TTC549 (cell line): ENCODE measurements around the gene TAS2R30.

Experiments
- FAIRE-seq: peaks from 2 replicates; lab custom pipeline; 2012; peaks lifted over from hg19 to GRCh38; lab: Jason Lieb, UNC

Gene TAS2R30, protein sequence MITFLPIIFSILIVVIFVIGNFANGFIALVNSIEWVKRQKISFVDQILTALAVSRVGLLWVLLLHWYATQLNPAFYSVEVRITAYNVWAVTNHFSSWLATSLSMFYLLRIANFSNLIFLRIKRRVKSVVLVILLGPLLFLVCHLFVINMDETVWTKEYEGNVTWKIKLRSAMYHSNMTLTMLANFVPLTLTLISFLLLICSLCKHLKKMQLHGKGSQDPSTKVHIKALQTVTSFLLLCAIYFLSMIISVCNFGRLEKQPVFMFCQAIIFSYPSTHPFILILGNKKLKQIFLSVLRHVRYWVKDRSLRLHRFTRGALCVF

DNA sequence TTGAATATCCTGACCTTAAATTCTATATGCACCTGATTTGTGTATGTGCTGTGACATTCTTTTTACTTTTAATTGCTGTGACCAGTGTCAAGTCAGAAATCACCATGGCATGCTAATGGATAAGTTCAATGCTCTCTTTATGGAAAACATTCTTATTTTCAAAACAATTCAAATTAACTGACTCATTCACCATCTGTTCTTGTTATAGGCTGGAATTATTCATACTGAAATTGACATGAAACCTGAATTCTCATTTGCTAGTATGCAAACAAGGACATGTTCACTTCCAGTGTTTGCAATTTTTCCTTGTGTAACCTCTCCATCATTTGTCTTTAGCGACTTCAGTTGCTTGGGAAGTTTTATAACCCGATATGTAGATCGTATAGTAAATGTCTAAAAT lies at the start of gene TAS2R30:
Gene TAS2R30, minus strand, starts transcription at position 340 of the 400 bp plus-strand sequence. CDS start 400 bp downstream, outside the sequence.
- FAIRE-seq, result no peak

DNA sequence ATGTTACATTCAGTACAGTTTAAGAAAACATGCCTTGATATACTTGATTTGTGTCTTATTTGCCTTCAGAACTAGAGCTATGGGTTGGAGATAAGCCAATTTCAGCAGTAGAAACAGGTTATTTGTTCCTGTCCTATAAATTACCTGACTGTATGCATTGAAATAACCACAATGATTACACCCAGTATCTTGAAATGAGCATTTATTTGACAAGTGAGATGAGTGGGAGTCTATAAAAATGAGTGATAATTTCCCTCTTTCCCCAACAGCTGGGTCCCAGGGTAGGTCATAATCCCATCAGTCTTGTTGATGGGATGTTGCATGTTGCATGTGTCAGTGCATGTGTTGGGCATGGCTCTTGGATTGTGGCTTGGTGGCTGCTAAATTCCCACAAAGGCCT lies 48.6 kb upstream of the TAS2R30 start:
- FAIRE-seq, result no peak

DNA sequence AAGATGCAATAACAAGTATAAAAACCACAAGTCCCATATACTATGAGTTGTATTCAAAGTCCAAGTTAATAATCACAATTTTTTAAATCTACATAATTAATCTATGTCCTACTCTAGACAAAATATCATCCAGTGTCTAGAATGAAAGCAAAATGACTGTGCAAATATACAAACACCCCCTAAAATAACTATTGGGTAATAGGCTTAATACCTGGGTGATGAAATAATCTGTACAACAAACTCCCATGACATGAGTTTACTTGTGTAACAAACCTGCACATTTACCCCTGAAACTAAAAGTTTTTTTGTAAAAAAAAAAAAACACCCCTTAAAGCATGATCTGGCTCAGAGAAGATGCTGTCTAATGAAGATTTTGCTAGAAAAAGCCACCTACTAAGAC lies 48.1 kb upstream of the TAS2R30 start:
- FAIRE-seq, result no peak

DNA sequence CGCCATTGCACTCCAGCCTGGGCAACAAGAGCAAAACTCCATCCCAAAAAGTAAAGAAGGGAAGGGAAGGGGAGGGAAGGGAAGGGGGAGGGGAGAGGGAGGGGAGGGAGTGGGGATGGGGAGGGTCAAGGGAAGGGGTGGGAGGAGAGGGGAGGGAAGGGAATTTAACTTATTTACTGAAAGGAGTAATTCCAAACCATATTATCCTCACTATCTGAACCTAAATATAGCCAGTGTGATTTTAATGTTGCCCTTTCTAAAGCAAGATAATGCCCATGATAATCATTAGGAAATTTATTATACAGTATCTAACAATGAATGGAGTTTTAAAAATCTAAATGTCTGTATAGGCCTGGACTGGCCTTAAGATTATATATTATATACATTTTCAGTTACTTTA lies 43.8 kb upstream of the TAS2R30 start:
- no peak for FAIRE-seq

DNA sequence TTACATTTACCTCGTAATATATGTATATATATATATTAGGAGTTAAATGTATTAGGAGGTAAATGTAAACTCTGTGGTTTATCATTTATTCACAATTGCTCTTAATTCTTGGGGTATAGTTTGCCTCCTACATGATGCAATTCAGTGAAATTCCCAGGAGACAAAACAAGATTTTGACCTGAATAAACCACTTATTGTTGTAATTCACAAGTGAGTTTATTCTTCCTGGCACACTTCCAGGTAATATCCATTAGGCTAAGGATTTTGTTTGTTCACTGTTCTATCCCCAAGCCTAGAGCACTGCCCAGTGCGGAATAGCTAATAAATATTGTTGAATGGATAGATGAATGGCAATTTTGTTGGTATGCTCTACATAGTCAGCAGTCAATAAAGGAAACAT lies 39.6 kb upstream of the TAS2R30 start:
- FAIRE-seq, result no peak

DNA sequence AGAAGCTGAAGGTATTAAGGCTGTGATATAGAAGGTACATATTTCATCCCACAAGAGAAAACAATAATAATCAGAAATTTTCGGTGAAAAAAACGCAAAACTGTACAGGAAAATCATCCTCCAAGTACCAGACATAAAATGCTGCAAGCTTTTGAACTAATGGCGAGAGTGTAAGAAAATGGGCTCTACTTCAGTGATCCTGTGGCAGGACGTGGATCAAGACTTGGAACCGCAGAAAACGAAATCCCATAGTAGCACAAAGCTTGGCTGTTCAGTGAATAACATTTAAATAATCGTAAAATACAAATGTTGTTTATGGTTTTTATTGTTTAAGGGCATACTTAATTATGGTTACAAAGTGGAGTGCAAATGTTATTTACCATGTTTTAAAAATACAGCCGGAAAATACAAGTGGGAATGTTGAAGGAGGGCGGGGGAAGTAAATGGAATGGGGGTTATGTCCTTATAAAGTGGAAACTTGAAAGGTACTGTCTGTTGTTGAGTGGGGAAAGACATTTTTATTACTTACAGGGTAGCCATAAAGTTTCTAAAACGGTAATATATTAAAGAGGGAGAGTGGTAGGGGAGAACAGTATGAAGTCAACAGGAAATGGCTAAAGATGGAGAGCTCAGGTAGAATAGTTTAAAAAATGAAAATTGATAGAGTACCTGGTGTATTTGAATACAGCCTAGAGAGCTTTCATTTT lies 37.7 kb upstream of the TAS2R30 start:
- no peak for FAIRE-seq

DNA sequence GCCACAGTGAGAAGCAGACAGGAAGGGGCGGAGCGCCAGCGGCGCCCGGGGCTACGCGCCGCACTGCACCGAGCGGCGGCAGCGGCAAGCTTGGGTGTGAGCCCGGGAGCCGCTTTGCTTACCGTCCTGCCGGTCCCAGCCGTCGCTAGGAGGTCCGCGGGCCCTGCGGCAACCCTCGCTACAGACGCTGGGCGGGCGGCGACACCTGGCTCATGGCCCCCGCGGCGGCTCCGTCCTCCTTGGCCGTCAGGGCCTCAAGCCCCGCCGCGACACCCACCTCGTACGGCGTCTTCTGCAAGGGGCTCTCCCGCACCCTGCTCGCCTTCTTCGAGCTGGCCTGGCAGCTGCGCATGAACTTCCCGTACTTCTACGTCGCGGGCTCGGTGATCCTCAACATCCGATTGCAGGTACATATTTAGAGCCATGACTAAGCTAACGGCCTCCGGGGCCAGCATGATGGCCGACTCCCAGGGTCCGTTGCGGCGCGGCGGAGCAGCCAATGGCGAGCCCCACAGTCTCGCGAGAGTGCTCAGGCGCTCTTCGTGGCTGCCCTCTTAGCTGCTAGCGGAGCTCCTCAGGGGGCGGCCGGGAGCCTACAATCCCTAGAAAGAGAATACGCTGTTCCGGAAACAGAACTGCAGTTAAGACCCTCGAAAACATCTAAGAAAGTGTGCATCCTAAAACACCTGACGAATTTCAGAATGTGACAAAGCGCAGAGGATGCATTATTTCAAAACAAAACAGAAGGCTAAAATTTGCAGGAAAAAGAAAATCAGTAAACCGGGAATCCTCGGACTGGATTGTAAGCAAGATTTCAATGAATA lies 36.9 kb upstream of the TAS2R30 start, which contains the start of gene SMIM10L1:
Gene SMIM10L1, plus strand, starts transcription at position 50 of the 824 bp plus-strand sequence. Its CDS starts 163 bp downstream, at position 213.
- peak; percentile 52 for FAIRE-seq

DNA sequence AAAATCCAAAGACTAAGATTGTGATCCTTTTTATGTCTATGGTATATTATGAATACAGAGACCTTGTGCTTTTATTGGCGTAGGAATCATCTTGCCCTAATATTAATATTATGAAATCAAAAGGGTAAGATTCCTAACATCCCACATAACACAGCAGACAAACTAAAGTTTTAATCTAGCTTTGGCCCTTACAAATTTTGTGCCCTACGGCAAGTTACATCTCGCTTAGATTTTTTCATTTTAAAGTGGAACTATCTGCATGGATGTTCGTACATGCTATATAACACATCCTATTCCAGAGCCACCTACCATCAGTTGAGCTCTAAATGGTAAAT lies 36.3 kb upstream of the TAS2R30 start:
- FAIRE-seq, result no peak

DNA sequence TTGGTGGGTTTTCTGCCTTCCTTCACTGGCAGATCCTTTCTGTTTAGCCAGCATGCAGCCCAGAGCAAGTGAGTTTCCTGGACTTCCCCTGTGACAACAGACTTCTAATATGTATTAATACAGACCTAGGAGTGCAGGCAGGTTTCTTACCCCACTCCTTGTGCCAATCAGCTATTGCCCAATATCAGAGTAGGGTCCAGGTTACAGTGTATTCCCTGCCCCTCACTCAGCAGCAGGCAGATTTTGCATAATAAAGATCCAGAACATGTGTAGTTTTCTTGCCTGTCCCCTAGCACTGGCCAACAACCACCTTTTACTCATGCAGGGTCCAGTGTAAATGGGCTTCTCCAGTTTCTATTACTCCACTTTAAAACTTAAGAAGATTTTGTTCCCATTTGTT lies 31.9 kb upstream of the TAS2R30 start:
- no peak for FAIRE-seq

DNA sequence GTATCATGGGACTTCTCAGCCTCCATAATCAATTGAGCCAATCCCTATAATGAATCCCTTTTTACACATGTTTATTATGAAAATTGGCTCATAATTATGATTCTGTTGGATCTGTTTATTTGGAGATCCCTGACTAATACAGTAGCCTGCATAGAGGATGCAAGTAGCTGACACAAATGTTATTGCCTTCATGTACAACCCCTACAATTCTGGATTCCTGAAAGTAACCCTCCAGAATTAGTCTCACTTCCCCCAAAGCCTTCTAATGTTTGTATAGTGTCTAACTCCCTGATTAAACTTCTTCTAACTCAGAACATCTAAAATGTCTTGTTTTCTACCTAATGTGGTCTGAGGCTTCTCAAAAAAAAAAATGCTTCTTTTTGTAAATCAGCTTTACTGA lies 29.9 kb upstream of the TAS2R30 start:
- no peak for FAIRE-seq

DNA sequence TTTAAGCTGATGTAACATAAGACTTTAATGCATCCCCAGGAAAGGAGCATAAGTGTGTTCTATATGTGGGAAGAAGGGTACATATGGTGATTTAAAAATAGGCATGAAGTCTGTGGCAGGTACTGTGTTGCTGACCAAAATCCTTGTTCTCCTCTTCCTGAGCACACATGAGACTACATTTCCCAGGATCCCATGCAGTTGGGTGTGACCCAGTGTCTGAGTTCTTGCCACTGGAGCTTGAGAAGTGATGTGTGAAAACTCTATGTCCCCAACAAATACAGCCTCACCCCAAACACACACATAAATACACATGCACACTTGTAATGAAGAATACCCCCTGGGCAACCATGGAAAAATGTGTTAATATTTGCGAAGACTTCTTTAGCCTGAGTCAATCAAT lies 28.1 kb upstream of the TAS2R30 start:
- no peak for FAIRE-seq

DNA sequence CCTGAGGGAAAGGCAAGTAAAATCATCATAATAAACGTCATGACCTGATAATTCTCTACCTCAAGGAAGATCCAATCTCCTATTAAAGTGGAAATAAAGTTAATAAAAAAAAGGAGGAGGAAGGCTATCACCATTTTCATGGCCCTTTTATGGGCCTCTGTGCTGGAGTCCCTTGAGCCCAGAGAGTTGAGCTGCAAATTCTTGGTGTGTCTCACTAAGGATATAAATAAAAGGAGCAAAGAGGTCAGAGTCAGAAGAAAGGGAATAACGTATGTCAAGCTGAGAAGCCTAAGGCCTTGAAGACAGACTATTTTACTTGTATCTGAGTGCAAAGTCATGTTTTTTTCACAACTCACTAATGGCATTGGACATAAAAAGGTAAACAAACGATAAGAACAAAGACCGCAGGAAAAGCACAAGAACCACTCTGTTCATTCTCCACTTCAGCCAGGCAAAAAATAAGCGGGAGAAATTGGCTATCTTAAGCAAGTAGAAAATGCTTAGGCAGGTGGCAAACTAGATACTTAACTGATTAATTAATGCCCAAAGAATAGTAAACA lies 24.5 kb upstream of the TAS2R30 start:
- no peak for FAIRE-seq

DNA sequence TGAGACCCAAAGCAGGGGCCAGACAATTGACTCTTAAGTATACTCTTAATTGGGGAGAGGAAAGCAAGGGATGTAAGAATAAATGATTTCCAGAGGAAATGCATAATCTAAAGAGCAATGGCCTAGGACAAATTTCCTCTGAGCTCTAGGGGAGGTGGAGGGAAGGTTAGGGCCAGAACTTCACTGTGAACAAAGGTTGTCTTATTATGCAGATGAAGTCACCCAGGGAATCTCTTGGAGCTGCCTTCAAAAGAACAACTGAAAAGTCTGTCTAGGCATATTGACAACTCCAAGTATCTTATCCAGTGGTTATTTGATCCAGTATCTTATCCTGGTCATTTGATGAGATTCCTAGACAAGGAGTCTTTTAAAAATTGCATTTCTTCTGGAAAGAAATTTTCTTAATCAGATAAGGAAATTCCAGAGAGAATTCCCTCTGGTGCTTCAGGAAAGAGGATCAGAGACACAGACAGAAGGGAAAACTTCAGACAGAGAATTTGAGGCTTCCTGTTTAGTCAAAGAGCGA lies 20.0 kb upstream of the TAS2R30 start:
- FAIRE-seq, result no peak

DNA sequence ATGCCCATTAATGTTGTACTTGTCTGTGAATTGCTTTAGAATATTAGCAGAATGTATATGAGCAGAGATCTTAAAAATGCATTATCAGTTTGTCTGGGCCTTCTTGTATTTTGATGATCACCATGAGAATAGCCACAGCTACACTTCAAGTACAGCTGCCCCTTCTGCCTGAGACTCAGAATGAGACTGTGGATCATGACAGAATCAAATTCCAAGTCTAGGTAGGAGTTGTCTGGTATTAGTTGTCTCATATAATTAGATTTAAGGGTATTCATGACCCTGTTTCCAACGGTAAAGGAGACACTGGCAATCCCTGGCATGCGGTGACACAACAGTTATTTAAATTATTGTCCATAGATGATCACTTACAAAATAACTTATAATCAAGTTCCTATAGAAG lies 18.3 kb upstream of the TAS2R30 start:
- no peak for FAIRE-seq

DNA sequence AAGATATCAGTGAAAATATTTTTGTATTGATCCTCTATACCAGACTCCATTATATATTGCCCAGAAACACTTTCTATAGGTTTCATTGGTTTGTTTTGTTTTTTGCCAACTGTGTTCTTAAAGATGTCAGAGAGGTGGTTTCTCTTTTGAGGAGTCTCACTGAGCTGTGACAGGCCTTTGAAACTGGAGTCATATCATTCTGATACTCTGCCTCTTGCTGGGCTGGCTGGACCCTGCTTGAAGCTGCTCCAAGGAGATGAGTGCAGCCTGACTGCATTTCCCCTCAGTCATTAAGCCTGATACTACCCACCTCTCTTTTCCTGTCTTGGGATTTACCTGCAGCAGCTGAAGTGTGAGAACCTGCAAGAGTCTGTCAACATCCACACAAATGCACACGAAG lies 16.4 kb upstream of the TAS2R30 start:
- FAIRE-seq, result no peak

DNA sequence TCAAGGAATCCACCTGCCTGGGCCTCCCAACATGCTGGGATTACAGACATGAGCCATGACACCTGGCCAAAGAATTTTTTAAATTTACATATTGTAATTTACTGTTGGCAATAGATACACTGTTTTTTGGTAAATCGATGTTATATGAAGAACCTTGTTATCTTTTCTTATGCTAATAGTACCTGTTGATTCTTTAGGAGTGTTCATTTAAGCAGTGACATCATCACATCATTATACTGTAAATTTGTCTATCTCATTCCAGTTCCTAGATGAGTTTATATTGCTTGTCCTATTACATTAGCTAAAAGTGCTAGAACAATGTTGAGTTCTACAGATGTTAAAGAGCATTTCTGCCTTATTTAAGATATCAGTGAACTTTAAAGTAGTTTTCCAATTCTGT lies 13.0 kb upstream of the TAS2R30 start:
- FAIRE-seq, result no peak

DNA sequence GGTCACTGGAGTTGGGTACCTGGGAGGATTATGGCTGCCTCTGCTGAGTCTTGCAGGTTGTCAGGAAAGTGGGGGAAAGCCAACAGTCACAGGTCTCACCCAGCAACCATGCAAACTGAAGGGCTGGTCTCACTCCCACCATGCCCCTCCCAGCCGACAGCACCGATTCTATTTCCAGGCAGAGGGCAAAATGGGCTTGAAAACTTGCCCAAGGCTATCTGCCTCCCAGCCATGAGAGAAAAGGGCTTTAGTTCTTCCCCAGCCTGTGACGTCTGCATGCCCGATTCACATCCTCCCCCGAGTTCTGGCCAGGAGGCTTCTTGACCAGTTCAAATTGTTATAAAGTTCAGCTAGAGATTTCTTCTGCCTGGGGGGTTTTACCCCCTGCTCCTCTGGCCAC lies 9.9 kb upstream of the TAS2R30 start:
- no peak for FAIRE-seq

DNA sequence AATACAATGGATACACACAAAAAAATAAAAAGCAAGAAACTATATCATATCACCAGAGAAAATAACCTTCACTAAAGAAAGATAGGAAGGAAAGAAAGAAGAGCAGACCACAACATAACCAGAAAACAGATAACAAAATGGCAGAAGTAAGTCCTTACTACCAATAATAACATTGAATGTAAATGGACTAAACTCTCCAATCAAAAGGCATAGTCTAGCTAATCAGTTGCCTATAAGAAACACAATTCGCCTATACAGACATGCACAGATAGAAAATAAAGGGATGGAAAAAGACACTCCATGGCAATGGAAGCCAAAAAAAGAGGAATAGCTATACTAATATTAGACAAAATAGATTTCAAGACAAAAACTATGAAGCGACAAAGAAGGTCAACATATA lies 8.9 kb upstream of the TAS2R30 start:
- FAIRE-seq, result no peak

DNA sequence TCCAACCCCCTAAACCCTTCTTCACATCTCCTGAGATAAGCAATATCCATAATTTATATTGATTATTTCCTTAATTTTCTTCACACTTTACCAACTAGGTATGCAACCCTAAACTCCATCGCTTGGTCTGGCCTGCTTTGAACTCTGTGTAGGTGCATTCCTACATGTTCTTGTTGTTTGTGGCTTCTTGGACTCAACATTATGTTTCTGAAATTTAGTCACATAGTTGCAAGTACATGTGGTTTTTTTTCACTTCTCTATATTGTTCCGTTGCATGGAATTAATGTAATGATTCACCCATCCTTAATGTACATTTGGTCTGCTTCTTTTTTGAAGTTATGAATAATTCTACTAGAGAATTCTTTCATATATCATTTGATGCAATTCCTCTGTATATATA lies 1.6 kb upstream of the TAS2R30 start:
- no peak for FAIRE-seq

DNA sequence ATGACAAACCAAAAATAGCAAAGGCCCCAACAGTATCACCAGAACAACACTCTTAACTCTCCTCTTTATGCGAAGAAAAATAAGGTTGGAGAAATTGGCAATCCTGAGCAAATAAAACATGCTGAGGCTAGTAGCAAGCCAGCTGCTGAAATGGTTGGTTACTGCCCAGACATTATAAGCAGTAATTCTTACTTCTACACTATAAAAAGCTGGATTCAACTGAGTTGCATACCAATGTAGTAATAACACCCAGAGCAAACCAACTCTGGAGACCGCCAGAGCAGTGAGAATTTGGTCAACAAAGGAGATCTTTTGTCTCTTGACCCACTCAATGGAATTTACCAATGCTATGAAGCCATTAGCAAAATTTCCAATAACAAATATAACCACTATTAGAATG lies 628 bp downstream of the TAS2R30 start:
- no peak for FAIRE-seq

DNA sequence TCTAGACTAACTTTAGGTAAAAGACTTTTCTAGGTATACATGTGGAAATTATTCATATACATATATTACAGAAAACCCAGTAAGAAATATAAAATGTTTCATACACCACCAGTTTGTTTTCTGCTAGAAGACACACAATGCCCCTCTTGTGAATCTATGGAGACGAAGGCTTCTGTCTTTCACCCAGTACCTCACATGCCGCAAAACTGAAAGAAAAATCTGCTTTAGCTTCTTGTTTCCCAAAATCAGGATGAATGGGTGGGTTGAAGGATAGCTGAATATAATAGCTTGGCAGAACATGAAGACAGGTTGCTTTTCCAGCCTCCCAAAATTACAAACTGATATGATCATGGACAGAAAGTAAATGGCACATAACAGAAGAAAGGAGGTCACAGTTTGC lies 1.3 kb downstream of the TAS2R30 start:
- no peak for FAIRE-seq

DNA sequence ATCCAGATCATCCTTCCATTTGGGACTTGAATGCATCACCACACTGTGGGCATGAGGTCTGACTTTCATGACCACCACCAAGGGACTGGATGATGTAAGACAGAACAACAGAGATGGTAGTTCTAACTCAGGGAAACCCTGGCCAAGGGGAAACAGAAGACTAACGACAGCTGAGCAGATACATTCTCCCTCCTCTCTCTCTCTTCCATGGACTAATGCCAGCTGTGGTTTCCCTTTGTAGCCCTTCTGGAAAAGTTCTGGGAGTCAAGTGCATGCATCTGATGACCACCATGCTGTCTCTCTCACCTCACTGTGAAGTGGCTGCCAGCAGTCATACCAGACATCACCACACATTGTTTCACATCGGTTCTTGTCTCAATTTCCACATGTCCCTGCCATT lies 3.4 kb downstream of the TAS2R30 start:
- no peak for FAIRE-seq

DNA sequence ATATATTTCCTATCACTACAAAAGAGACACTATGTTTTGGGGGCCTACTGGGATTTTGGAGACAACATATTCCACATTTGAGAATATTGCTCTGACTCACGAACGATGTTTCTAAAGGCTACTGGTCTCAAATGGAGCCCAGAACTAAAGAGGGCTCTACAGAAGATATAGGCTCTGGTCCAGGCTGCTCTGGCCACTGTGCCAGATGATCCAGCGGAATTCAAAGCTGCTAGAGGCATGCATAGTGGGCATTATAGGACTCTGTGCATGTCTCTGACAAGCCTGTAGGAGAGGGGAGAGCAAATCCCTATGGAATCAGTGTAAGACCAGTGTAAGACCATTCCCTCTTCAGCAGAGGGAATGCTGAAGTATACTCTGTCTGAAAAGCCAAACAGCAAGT lies 4.1 kb downstream of the TAS2R30 start:
- no peak for FAIRE-seq
